Gastroesophageal sphincter (tissue), 4 donors: ENCODE measurements around the gene UPB1. TPM values are rescaled to one million over a fixed set of nuclear protein-coding genes. Genes with fewer than 3 reads are reported as not detected.
A peak's percentile ranks its signal among the peaks of the same experiment; 100 is the strongest.

Experiments used
- ATAC-seq: fragments of 150-250 bp; one replicate; pipeline ENCODE4 v1.9.1; 2016; ENCODE audit warnings: mild to moderate bottlenecking, moderate library complexity
- H3K27ac ChIP-seq, 4 donors: fragments of 200-600 bp; sonication (generic) in 3 of 4; 1 replicate in 3 of 4; 2 replicates in 1 of 4; pipeline ENCODE4 v1.5.1; 2016 to 2019
- H3K27me3 ChIP-seq: fragments of 200-600 bp; sonication (generic); one replicate; pipeline ENCODE4 v1.5.1; 2019
- H3K36me3 ChIP-seq, 2 donors: fragments of 200-600 bp; sonication (generic); one replicate each; pipeline ENCODE4 v1.5.1; 2019; ENCODE audit warnings: control low read depth in 1 of 2
- H3K4me1 ChIP-seq, 3 donors: fragments of 200-600 bp; sonication (generic); 1 replicate in 2 of 3; 2 replicates in 1 of 3; pipeline ENCODE4 v1.5.1; 2016 to 2019; ENCODE audit warnings: control low read depth in 2 of 3
- H3K4me3 ChIP-seq, 2 donors: fragments of 200-600 bp; sonication (generic); one replicate each; pipeline ENCODE4 v1.5.1; 2019; ENCODE audit warnings: mild to moderate bottlenecking in 1 of 2, moderate library complexity in 1 of 2
- H3K9me3 ChIP-seq, 3 donors: fragments of 200-600 bp; sonication (generic); one replicate each; pipeline ENCODE4 v1.5.1; 2017 to 2019; ENCODE audit warnings: control low read depth in 2 of 3
- CTCF ChIP-seq, 4 experiments: fragments of 200-600 bp in 2 of 4; fragments of 450-650 bp in 2 of 4; sonication (generic) in 1 of 4; IDR thresholded peaks; one replicate each; pipeline ENCODE4 v1.5.1; 2017 to 2019; ENCODE audit warnings: antibody characterized with exemption in 4 of 4, mild to moderate bottlenecking in 2 of 4, moderate library complexity in 2 of 4
- EP300 ChIP-seq: sonication (generic); formaldehyde crosslinking; IDR thresholded peaks from one replicate; pipeline ENCODE4 v1.6.1; 2017; ENCODE audit warnings: antibody characterized with exemption, mild to moderate bottlenecking
- POLR2A ChIP-seq, 2 donors: fragments of 450-650 bp; IDR thresholded peaks; one replicate each; pipeline ENCODE4 v1.6.1; 2017; ENCODE audit warnings: antibody characterized with exemption in 2 of 2, mild to moderate bottlenecking in 2 of 2, moderate library complexity in 1 of 2
- POLR2AphosphoS5 ChIP-seq: sonication (generic); formaldehyde crosslinking; IDR thresholded peaks from one replicate; pipeline ENCODE4 v1.6.1; 2017; ENCODE audit warnings: antibody characterized with exemption
- WGBS, 2 donors: methylation state at CpG; one replicate each; pipeline ENCODE4 v1.1.5; 2018; ENCODE audit warnings: low coverage in 1 of 2; 5-methylcytosine and 5-hydroxymethylcytosine counted together
- total RNA-seq, 4 donors: library from RNA; depleted of rRNA; stranded (reverse); fragments of >200 nt; gene quantifications; one replicate each; pipeline ENCODE4 v1.1.0, GENCODE V29; 2016

The UPB1 gene
- total RNA-seq, 4 donors from 2014 or later = 0.13 to 0.93 (median 0.50) TPM; not detected in 1

GRCh38 chr22:24559471-24559870, 64.3 kb downstream of the UPB1 start:
- peak overlapping the region in 1 of 4 donors; percentile 7 for H3K27ac ChIP-seq
- H3K4me3 ChIP-seq = no peak overlapping the region
- no peak for ATAC-seq
- TF ChIP-seq POLR2AphosphoS5 (no peak), CTCF (IDR thresholded peaks at IDR 0.05) (no peak), EP300 (no peak), POLR2A (IDR thresholded peaks at IDR 0.05) (no peak)
- H3K9me3 ChIP-seq = no peaks in the 10 kb centered on the region
- H3K27me3 ChIP-seq = no peaks in the 10 kb centered on the region
- peaks cover 0 to 49% of the 10 kb centered on the region in 2 donors for H3K36me3 ChIP-seq
- peaks cover 2 to 82% (median 21%) of the 10 kb centered on the region in 3 donors for H3K4me1 ChIP-seq
- WGBS, 2 donors = 20 to 49% methylated on average over 1 to 3 of the region's 4 CpGs

GRCh38 chr22:24563246-24563645, 68.1 kb downstream of the UPB1 start:
- 85 to 88% methylated on average over 2 of the region's 2 CpGs for whole genome bisulfite sequencing, 2 donors
- no peak for ATAC-seq
- no peak for TF ChIP-seq CTCF (IDR thresholded peaks at IDR 0.05)
- TF ChIP-seq POLR2A (IDR thresholded peaks at IDR 0.05) = no peak
- TF ChIP-seq POLR2AphosphoS5 = no peak
- no peak for TF ChIP-seq EP300
- peaks cover 0 to 47% of the 10 kb centered on the region in 2 donors for H3K36me3 ChIP-seq
- H3K4me1 ChIP-seq = peaks cover 0 to 99% (median 16%) of the 10 kb centered on the region in 3 donors
- peak overlapping the region in 2 of 4 donors; percentile 48 to 77 for H3K27ac ChIP-seq
- H3K4me3 ChIP-seq = no peak overlapping the region
- no peaks in the 10 kb centered on the region for H3K9me3 ChIP-seq
- no peaks in the 10 kb centered on the region for H3K27me3 ChIP-seq

- Histone ChIP-seq H3K27ac (peak overlapping the region; percentile 9 to 77 (median 58)), H3K27me3 (no peaks in the 10 kb centered on the region), H3K4me1 (peaks cover 0 to 86% (median 15%) of the 10 kb centered on the region in 3 donors), H3K36me3 (peaks cover 0 to 47% of the 10 kb centered on the region in 2 donors), H3K9me3 (no peaks in the 10 kb centered on the region), H3K4me3 (no peak overlapping the region)
- ATAC-seq = peak; percentile 87
- TF ChIP-seq POLR2AphosphoS5 (peak; percentile 35), POLR2A (IDR thresholded peaks at IDR 0.05) (no peak)
- WGBS, 2 donors = 11 to 22% methylated on average over 1 of the region's 2 CpGs
These were observed 69.4 kb downstream of the UPB1 start for GRCh38 chr22:24564376-24565058.

- no peak for ATAC-seq
- no peaks in the 10 kb centered on the region for H3K9me3 ChIP-seq
- peak overlapping the region in 3 of 4 donors; percentile 48 to 68 (median 67) for H3K27ac ChIP-seq
- H3K4me3 ChIP-seq = no peak overlapping the region
- H3K27me3 ChIP-seq = no peaks in the 10 kb centered on the region
- peaks cover 0 to 81% (median 14%) of the 10 kb centered on the region in 3 donors for H3K4me1 ChIP-seq
- no peak for TF ChIP-seq EP300
- WGBS, 2 donors = 92 to 94% methylated on average over 2 of the region's 2 CpGs
- H3K36me3 ChIP-seq = peaks cover 0 to 47% of the 10 kb centered on the region in 2 donors
These were observed 69.9 kb downstream of the UPB1 start for GRCh38 chr22:24565077-24565476.

- no peak for TF ChIP-seq POLR2A (IDR thresholded peaks at IDR 0.05)
- no peak for TF ChIP-seq POLR2AphosphoS5
- no peak for TF ChIP-seq EP300
- TF ChIP-seq CTCF (IDR thresholded peaks at IDR 0.05) = no peak
- H3K4me1 ChIP-seq = peaks cover 0 to 62% (median 14%) of the 10 kb centered on the region in 3 donors
- ATAC-seq = no peak
- 51 to 63% methylated on average over 5 to 7 of the region's 8 CpGs for WGBS, 2 donors
- no peaks in the 10 kb centered on the region for H3K27me3 ChIP-seq
- peak overlapping the region in 2 of 4 donors; percentile 9 to 14 for H3K27ac ChIP-seq
- peaks cover 0 to 52% of the 10 kb centered on the region in 2 donors for H3K36me3 ChIP-seq
- H3K4me3 ChIP-seq = no peak overlapping the region
- H3K9me3 ChIP-seq = no peaks in the 10 kb centered on the region
These were observed 71.9 kb downstream of the UPB1 start for GRCh38 chr22:24566899-24567511.

- Histone ChIP-seq H3K9me3 (no peaks in the 10 kb centered on the region), H3K27me3 (no peaks in the 10 kb centered on the region), H3K36me3 (peaks cover 0 to 54% of the 10 kb centered on the region in 2 donors), H3K4me3 (no peak overlapping the region), H3K27ac (no peak overlapping the region), H3K4me1 (peaks cover 0 to 56% (median 14%) of the 10 kb centered on the region in 3 donors)
- TF ChIP-seq CTCF (IDR thresholded peaks at IDR 0.05) = no peak
- TF ChIP-seq EP300 = no peak
- no peak for TF ChIP-seq POLR2A (IDR thresholded peaks at IDR 0.05)
- TF ChIP-seq POLR2AphosphoS5 = no peak
- ATAC-seq = no peak
- WGBS, 2 donors = 80 to 91% methylated on average over 2 to 5 of the region's 10 CpGs
These were observed 72.5 kb downstream of the UPB1 start for GRCh38 chr22:24567668-24568067.
